Measurements from ENCODE around the gene EFHC2. TPM values are rescaled to one million over a fixed set of nuclear protein-coding genes. Genes with fewer than 3 reads are reported as not detected.
A peak's percentile ranks its signal among the peaks of the same experiment; 100 is the strongest.

EFHC2 gene
- total and polyA plus RNA-seq, 12 donors = 0.11 to 1.2 (median 0.35) TPM; not detected in 5

- H3K9me3 ChIP-seq (replicated peaks in 1 of 3) = no peaks in the 10 kb centered on the region
- H3K27ac ChIP-seq = no peak overlapping the region
- no peak overlapping the region for H3K4me3 ChIP-seq
- DNase-seq = no peak
- H3K36me3 ChIP-seq (replicated peaks in 1 of 2) = no peaks in the 10 kb centered on the region
- 78 to 87% (median 83%) methylated on average over 3 to 4 of the region's 4 CpGs for WGBS, 4 donors
- intact Hi-C loops (cut with DNase I) = loop anchor here (5.0 to 10.0 kb wide), 2 partner anchors 290 to 293 kb away; no protein-coding TSS in a partner anchor
- no peaks in the 10 kb centered on the region for H3K4me1 ChIP-seq (replicated peaks in 1 of 2)
- no peak for TF ChIP-seq POLR2A (IDR thresholded peaks at IDR 0.05)
- TF ChIP-seq, protein P1, sequence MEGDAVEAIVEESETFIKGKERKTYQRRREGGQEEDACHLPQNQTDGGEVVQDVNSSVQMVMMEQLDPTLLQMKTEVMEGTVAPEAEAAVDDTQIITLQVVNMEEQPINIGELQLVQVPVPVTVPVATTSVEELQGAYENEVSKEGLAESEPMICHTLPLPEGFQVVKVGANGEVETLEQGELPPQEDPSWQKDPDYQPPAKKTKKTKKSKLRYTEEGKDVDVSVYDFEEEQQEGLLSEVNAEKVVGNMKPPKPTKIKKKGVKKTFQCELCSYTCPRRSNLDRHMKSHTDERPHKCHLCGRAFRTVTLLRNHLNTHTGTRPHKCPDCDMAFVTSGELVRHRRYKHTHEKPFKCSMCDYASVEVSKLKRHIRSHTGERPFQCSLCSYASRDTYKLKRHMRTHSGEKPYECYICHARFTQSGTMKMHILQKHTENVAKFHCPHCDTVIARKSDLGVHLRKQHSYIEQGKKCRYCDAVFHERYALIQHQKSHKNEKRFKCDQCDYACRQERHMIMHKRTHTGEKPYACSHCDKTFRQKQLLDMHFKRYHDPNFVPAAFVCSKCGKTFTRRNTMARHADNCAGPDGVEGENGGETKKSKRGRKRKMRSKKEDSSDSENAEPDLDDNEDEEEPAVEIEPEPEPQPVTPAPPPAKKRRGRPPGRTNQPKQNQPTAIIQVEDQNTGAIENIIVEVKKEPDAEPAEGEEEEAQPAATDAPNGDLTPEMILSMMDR (IDR thresholded peaks at IDR 0.05) = no peak
- peaks cover 36% of the 10 kb centered on the region for H3K27me3 ChIP-seq
Measured at GRCh38 chrX:44247468-44247867, 96.0 kb downstream of the EFHC2 start.

DNA sequence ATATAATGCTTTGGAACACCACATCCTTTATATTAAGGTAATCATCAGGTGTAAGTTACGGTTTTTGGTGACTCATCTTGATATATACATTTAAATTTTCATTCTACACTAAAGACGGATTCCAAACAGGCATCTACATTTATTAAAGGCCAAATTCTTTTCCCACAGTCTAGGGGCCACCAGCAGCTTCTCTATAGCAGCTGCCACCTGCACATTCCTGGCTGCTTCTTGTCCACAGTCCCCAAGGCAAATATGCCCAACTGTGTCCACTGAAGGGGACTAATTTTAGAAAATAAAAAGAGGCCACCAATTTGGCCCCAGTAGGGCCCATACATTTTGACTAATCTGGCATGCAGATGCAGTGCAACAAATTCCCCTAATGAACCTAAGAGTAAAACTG is 96.6 kb downstream of the EFHC2 start:
- H3K4me1 ChIP-seq (replicated peaks in 1 of 2) = no peaks in the 10 kb centered on the region
- no peak overlapping the region for H3K27ac ChIP-seq
- no peak overlapping the region for H3K4me3 ChIP-seq
- H3K36me3 ChIP-seq (replicated peaks in 1 of 2) = no peaks in the 10 kb centered on the region
- 65 to 80% (median 71%) methylated on average over 2 of the region's 2 CpGs for WGBS, 4 donors
- intact Hi-C loops (cut with DNase I) = loop anchor here (5.0 to 10.0 kb wide), 2 partner anchors 290 to 292 kb away; no protein-coding TSS in a partner anchor
- DNase-seq = no peak
- no peak for TF ChIP-seq POLR2A (IDR thresholded peaks at IDR 0.05)
- TF ChIP-seq, protein P1 (IDR thresholded peaks at IDR 0.05) = no peak
- peaks cover 39% of the 10 kb centered on the region for H3K27me3 ChIP-seq
- no peaks in the 10 kb centered on the region for H3K9me3 ChIP-seq (replicated peaks in 1 of 3)

- Histone ChIP-seq H3K4me3 (no peak overlapping the region), H3K4me1 (replicated peaks in 1 of 2) (no peaks in the 10 kb centered on the region), H3K27ac (no peak overlapping the region), H3K27me3 (peaks cover 47% of the 10 kb centered on the region), H3K9me3 (replicated peaks in 1 of 3) (no peaks in the 10 kb centered on the region), H3K36me3 (replicated peaks in 1 of 2) (no peaks in the 10 kb centered on the region)
- WGBS, 4 donors = 75 to 83% (median 80%) methylated on average over 7 of the region's 7 CpGs
- no peak for TF ChIP-seq POLR2A (IDR thresholded peaks at IDR 0.05)
- TF ChIP-seq, protein P1 (IDR thresholded peaks at IDR 0.05) = no peak
- intact Hi-C loops (cut with DNase I) = loop anchor here (5.0 to 10.0 kb wide), 2 partner anchors 288 to 291 kb away; no protein-coding TSS in a partner anchor
- no peak for DNase-seq
Measured at GRCh38 chrX:44245733-44246132, 97.7 kb downstream of the EFHC2 start.

GRCh38 chrX:44244008-44244407 is 99.5 kb downstream of the EFHC2 start:
- 14 to 21% (median 15%) methylated on average over 1 of the region's 1 CpG for WGBS, 4 donors
- H3K4me3 ChIP-seq = no peak overlapping the region
- peak in 1 of 7 donors; percentile 5 for DNase-seq
- H3K27me3 ChIP-seq = peaks cover 43% of the 10 kb centered on the region
- intact Hi-C loops (cut with DNase I) = loop anchor here in 1 of 2 donors (10.0 kb wide), 1 partner anchor 289 kb away; no protein-coding TSS in a partner anchor
- H3K36me3 ChIP-seq (replicated peaks in 1 of 2) = no peaks in the 10 kb centered on the region
- H3K9me3 ChIP-seq (replicated peaks in 1 of 3) = no peaks in the 10 kb centered on the region
- H3K4me1 ChIP-seq (replicated peaks in 1 of 2) = no peaks in the 10 kb centered on the region
- no peak for TF ChIP-seq POLR2A (IDR thresholded peaks at IDR 0.05)
- TF ChIP-seq, protein P1 (IDR thresholded peaks at IDR 0.05) = peak; percentile 32 to 61 (median 56)
- no peak overlapping the region for H3K27ac ChIP-seq
